ENCODE measurements around the gene SMIM12. TPM values are rescaled to one million over a fixed set of nuclear protein-coding genes. Genes with fewer than 3 reads are reported as not detected.

The SMIM12 gene
- total RNA-seq (2014; rRNA removed; shearing (Covaris generic)) = 19.0 and 19.2 TPM in 2 replicates
- 9.2 and 19.7 TPM in 2 replicates for polyA plus RNA-seq (2014; cell fraction: nucleus; rRNA removed)

- DNase-seq (ENCODE audit: extremely low read depth, low read depth) = peak; percentile 90
These were observed at the start of gene SMIM12 for GRCh38 chr1:34859446-34860200. Gene SMIM12 (minus strand): TSS chr1:34859749. CDS start chr1:34855977, 3,772 bp downstream.

- DNase-seq (ENCODE audit: extremely low read depth, low read depth) = no peak
These were observed 48.8 kb upstream of the SMIM12 start for GRCh38 chr1:34908369-34908768.

- DNase-seq (ENCODE audit: extremely low read depth, low read depth) = no peak
These were observed 48.0 kb upstream of the SMIM12 start for GRCh38 chr1:34907487-34908090.

- DNase-seq (ENCODE audit: extremely low read depth, low read depth) = no peak
These were observed 47.2 kb upstream of the SMIM12 start for GRCh38 chr1:34906756-34907155.

- no peak for DNase-seq (ENCODE audit: extremely low read depth, low read depth)
These were observed 46.7 kb upstream of the SMIM12 start for GRCh38 chr1:34906222-34906621.

GRCh38 chr1:34905098-34905459 is 45.5 kb upstream of the SMIM12 start:
- no peak for DNase-seq (ENCODE audit: extremely low read depth, low read depth)

- no peak for DNase-seq (ENCODE audit: extremely low read depth, low read depth)
These were observed 44.9 kb upstream of the SMIM12 start for GRCh38 chr1:34904236-34905097.

- DNase-seq (ENCODE audit: extremely low read depth, low read depth) = no peak
These were observed 42.4 kb upstream of the SMIM12 start for GRCh38 chr1:34901919-34902318.

- DNase-seq (ENCODE audit: extremely low read depth, low read depth) = no peak
These were observed 41.4 kb upstream of the SMIM12 start for GRCh38 chr1:34900775-34901502.

- no peak for DNase-seq (ENCODE audit: extremely low read depth, low read depth)
These were observed 40.4 kb upstream of the SMIM12 start for GRCh38 chr1:34899906-34900305.

GRCh38 chr1:34899471-34899870 is 39.9 kb upstream of the SMIM12 start:
- DNase-seq (ENCODE audit: extremely low read depth, low read depth) = no peak

GRCh38 chr1:34898330-34898761 is 38.8 kb upstream of the SMIM12 start:
- DNase-seq (ENCODE audit: extremely low read depth, low read depth) = no peak

- DNase-seq (ENCODE audit: extremely low read depth, low read depth) = no peak
These were observed 37.1 kb upstream of the SMIM12 start for GRCh38 chr1:34896612-34897011.

- DNase-seq (ENCODE audit: extremely low read depth, low read depth) = no peak
These were observed 30.2 kb upstream of the SMIM12 start for GRCh38 chr1:34889705-34890104.

GRCh38 chr1:34887593-34887992 is 28.0 kb upstream of the SMIM12 start:
- no peak for DNase-seq (ENCODE audit: extremely low read depth, low read depth)

GRCh38 chr1:34885405-34886247 is 26.1 kb upstream of the SMIM12 start:
- peak; percentile 6 for DNase-seq (ENCODE audit: extremely low read depth, low read depth)

GRCh38 chr1:34884961-34885360 is 25.4 kb upstream of the SMIM12 start:
- no peak for DNase-seq (ENCODE audit: extremely low read depth, low read depth)

GRCh38 chr1:34884536-34884935 is 25.0 kb upstream of the SMIM12 start:
- DNase-seq (ENCODE audit: extremely low read depth, low read depth) = no peak

- DNase-seq (ENCODE audit: extremely low read depth, low read depth) = no peak
These were observed 19.7 kb upstream of the SMIM12 start for GRCh38 chr1:34879230-34879629.

- no peak for DNase-seq (ENCODE audit: extremely low read depth, low read depth)
These were observed 16.9 kb upstream of the SMIM12 start for GRCh38 chr1:34876406-34876805.
